Measurements from ENCODE around the gene TRPM3.

The TRPM3 gene

GRCh38 chr9:70539526-70539925 lies 581.9 kb downstream of the TRPM3 start:
- ATAC-seq = no peak

GRCh38 chr9:70539001-70539400 lies 582.4 kb downstream of the TRPM3 start:
- ATAC-seq = no peak

- ATAC-seq = no peak
Measured at GRCh38 chr9:70537084-70537483, 584.3 kb downstream of the TRPM3 start.

- no peak for ATAC-seq
Measured at GRCh38 chr9:70535546-70536323, 585.7 kb downstream of the TRPM3 start.

GRCh38 chr9:70534471-70534870 lies 587.0 kb downstream of the TRPM3 start:
- ATAC-seq = no peak

- no peak for ATAC-seq
Measured at GRCh38 chr9:70534061-70534460, 587.4 kb downstream of the TRPM3 start.

- ATAC-seq = no peak
Measured at GRCh38 chr9:70533492-70533891, 587.9 kb downstream of the TRPM3 start.

GRCh38 chr9:70532716-70533115 lies 588.7 kb downstream of the TRPM3 start:
- no peak for ATAC-seq

- no peak for ATAC-seq
Measured at GRCh38 chr9:70531311-70531710, 590.1 kb downstream of the TRPM3 start.

- ATAC-seq = no peak
Measured at GRCh38 chr9:70530716-70531115, 590.7 kb downstream of the TRPM3 start.

- ATAC-seq = no peak
Measured at GRCh38 chr9:70529833-70530232, 591.6 kb downstream of the TRPM3 start.

GRCh38 chr9:70529377-70529776 lies 592.0 kb downstream of the TRPM3 start:
- no peak for ATAC-seq

- no peak for ATAC-seq
Measured at GRCh38 chr9:70526902-70527301, 594.5 kb downstream of the TRPM3 start.

- no peak for ATAC-seq
Measured at GRCh38 chr9:70525519-70525918, 595.9 kb downstream of the TRPM3 start.

GRCh38 chr9:70519912-70520724 lies 601.3 kb downstream of the TRPM3 start:
- ATAC-seq = peak in 1 of 2 donors; percentile 17

GRCh38 chr9:70517926-70518610 lies 603.4 kb downstream of the TRPM3 start:
- no peak for ATAC-seq

GRCh38 chr9:70514273-70514672 lies 607.1 kb downstream of the TRPM3 start:
- no peak for ATAC-seq

GRCh38 chr9:70511858-70512257 lies 609.6 kb downstream of the TRPM3 start:
- no peak for ATAC-seq

GRCh38 chr9:70510157-70510770 lies 611.2 kb downstream of the TRPM3 start:
- ATAC-seq = no peak

- ATAC-seq = no peak
Measured at GRCh38 chr9:70506159-70506558, 615.3 kb downstream of the TRPM3 start.

- ATAC-seq = no peak
Measured at GRCh38 chr9:70504834-70505233, 616.6 kb downstream of the TRPM3 start.

- no peak for ATAC-seq
Measured at GRCh38 chr9:70502690-70503089, 618.7 kb downstream of the TRPM3 start.

- no peak for ATAC-seq
Measured at GRCh38 chr9:70500793-70501192, 620.6 kb downstream of the TRPM3 start.
